H9 (cell line): ENCODE results near the gene SNX30. TPM values are rescaled to one million over a fixed set of nuclear protein-coding genes. Genes with fewer than 3 reads are reported as not detected.

Experiments
- DNase-seq: peaks from one replicate; pipeline ENCODE4 v3.0.0-alpha.2; 2017
- H2AFZ ChIP-seq: one replicate; pipeline ENCODE4 v1.6.1; 2013; ENCODE audit warnings: mild to moderate bottlenecking, low read length, control low read depth, moderate library complexity
- H2AK5ac ChIP-seq: 2 replicates; pipeline ENCODE4 v1.6.1; 2013; ENCODE audit warnings: low read length, control low read depth, mixed read lengths; ENCODE audit not compliant: insufficient read length
- H2BK120ac ChIP-seq: one replicate; pipeline ENCODE4 v1.6.1; 2013; ENCODE audit warnings: low read depth, mild to moderate bottlenecking, low read length, control low read depth, inconsistent platforms; ENCODE audit not compliant: poor library complexity, severe bottlenecking
- H2BK12ac ChIP-seq: 2 replicates; pipeline ENCODE4 v1.6.1; 2013; ENCODE audit warnings: low read length, control low read depth, mixed read lengths, low read depth; ENCODE audit not compliant: insufficient read length
- H2BK15ac ChIP-seq: 2 replicates; pipeline ENCODE4 v1.6.1; 2013; ENCODE audit warnings: low read depth, low read length, control low read depth
- H2BK20ac ChIP-seq: one replicate; pipeline ENCODE4 v1.6.1; 2013; ENCODE audit warnings: low read depth, mild to moderate bottlenecking, low read length, control low read depth, inconsistent platforms; ENCODE audit not compliant: poor library complexity, severe bottlenecking
- H2BK5ac ChIP-seq: 2 replicates; pipeline ENCODE4 v1.6.1; 2013; ENCODE audit warnings: low read length, control low read depth, mixed read lengths; ENCODE audit not compliant: insufficient read length
- H3K14ac ChIP-seq: 2 replicates; pipeline ENCODE4 v1.6.1; 2013; ENCODE audit warnings: low read length, control low read depth; ENCODE audit not compliant: insufficient read depth
- H3K18ac ChIP-seq: 2 replicates; pipeline ENCODE4 v1.6.1; 2013; ENCODE audit warnings: low read depth, mild to moderate bottlenecking, mixed read lengths, low read length, control low read depth; ENCODE audit not compliant: insufficient read length
- H3K23ac ChIP-seq: 2 replicates; pipeline ENCODE4 v1.6.1; 2013; ENCODE audit warnings: low read length, control low read depth, mixed read lengths, low read depth; ENCODE audit not compliant: insufficient read length
- H3K23me2 ChIP-seq: 2 replicates; pipeline ENCODE4 v1.6.1; 2013; ENCODE audit warnings: low read depth, mild to moderate bottlenecking, mixed read lengths, low read length, control low read depth; ENCODE audit not compliant: insufficient read length, poor library complexity, severe bottlenecking
- H3K27ac ChIP-seq: 2 replicates; pipeline ENCODE4 v1.5.1; 2013; ENCODE audit warnings: low read length, control low read depth, mixed read lengths, low read depth; ENCODE audit not compliant: insufficient read length
- H3K27me3 ChIP-seq: 2 replicates; pipeline ENCODE4 v1.6.1; 2013; ENCODE audit warnings: low read length, control low read depth, inconsistent platforms; ENCODE audit not compliant: insufficient read depth
- H3K4ac ChIP-seq: 2 replicates; pipeline ENCODE4 v1.6.1; 2013; ENCODE audit warnings: low read depth, mild to moderate bottlenecking, control low read depth, inconsistent platforms, low read length, moderate library complexity
- H3K4me1 ChIP-seq: 2 replicates; pipeline ENCODE4 v1.6.1; 2013; ENCODE audit warnings: low read length, control low read depth, inconsistent platforms; ENCODE audit not compliant: insufficient read depth
- H3K4me2 ChIP-seq: 2 replicates; pipeline ENCODE4 v1.6.1; 2013; ENCODE audit warnings: low read length, control low read depth, mixed read lengths; ENCODE audit not compliant: insufficient read length, insufficient read depth
- H3K56ac ChIP-seq: 2 replicates; pipeline ENCODE4 v1.6.1; 2013; ENCODE audit warnings: low read depth, mild to moderate bottlenecking, mixed read lengths, low read length, control low read depth; ENCODE audit not compliant: insufficient read length
- H3K79me1 ChIP-seq: 2 replicates; pipeline ENCODE4 v1.6.1; 2013; ENCODE audit warnings: low read depth, mild to moderate bottlenecking, moderate library complexity, low read length, control low read depth, inconsistent platforms; ENCODE audit not compliant: insufficient read depth, poor library complexity, severe bottlenecking
- H3K79me2 ChIP-seq: 2 replicates; pipeline ENCODE4 v1.6.1; 2013; ENCODE audit warnings: low read length, control low read depth, inconsistent platforms; ENCODE audit not compliant: insufficient read depth
- H3K9ac ChIP-seq: 2 replicates; pipeline ENCODE4 v1.6.1; 2013; ENCODE audit warnings: low read length, control low read depth, mixed read lengths; ENCODE audit not compliant: insufficient read length; ENCODE audit errors: extremely low read depth
- H3K9me3 ChIP-seq: one replicate; pipeline ENCODE4 v1.6.1; 2013; ENCODE audit warnings: low read depth, low read length, inconsistent platforms; ENCODE audit not compliant: control insufficient read depth
- H3T11ph ChIP-seq: one replicate; pipeline ENCODE4 v1.6.1; 2013; ENCODE audit warnings: mild to moderate bottlenecking, low read length, control low read depth, inconsistent platforms
- H4K20me1 ChIP-seq: one replicate; pipeline ENCODE4 v1.6.1; 2013; ENCODE audit not compliant: control insufficient read depth, insufficient read length, insufficient read depth
- H4K5ac ChIP-seq: 2 replicates; pipeline ENCODE4 v1.6.1; 2013; ENCODE audit warnings: low read depth, mild to moderate bottlenecking, mixed read lengths, low read length, control low read depth; ENCODE audit not compliant: insufficient read length
- H4K8ac ChIP-seq: replicated peaks from 2 replicates; pipeline ENCODE4 v1.6.1; 2013; ENCODE audit warnings: low read length, control low read depth, mixed read lengths, low read depth; ENCODE audit not compliant: insufficient read length
- H4K91ac ChIP-seq: 2 replicates; pipeline ENCODE4 v1.6.1; 2013; ENCODE audit warnings: low read depth, mild to moderate bottlenecking, moderate library complexity, mixed read lengths, low read length, control low read depth; ENCODE audit not compliant: insufficient read length
- H3K27ac Mint-ChIP-seq, 3 experiments: 2 replicates in 2 of 3; 3 replicates in 1 of 3; pipeline ENCODE4 v1.8.0; 2020 to 2021; ENCODE audit warnings: mixed read lengths in 3 of 3, mild to moderate bottlenecking in 1 of 3, moderate library complexity in 1 of 3
- H3K27me3 Mint-ChIP-seq: 2 replicates; pipeline ENCODE4 v1.8.0; 2021; ENCODE audit warnings: low read depth, mild to moderate bottlenecking, moderate library complexity, mixed read lengths
- H3K36me3 Mint-ChIP-seq, 3 experiments: 2 replicates in 2 of 3; 3 replicates in 1 of 3; pipeline ENCODE4 v1.8.0; 2020 to 2021; ENCODE audit warnings: low read depth in 3 of 3, mixed read lengths in 3 of 3; ENCODE audit not compliant: insufficient read depth in 1 of 3
- H3K4me1 Mint-ChIP-seq, 2 experiments: 2 replicates each; pipeline ENCODE4 v1.8.0; 2020; ENCODE audit warnings: mixed read lengths in 2 of 2
- H3K4me3 Mint-ChIP-seq, 2 experiments: 2 replicates in 1 of 2; 3 replicates in 1 of 2; pipeline ENCODE4 v1.8.0; 2020 to 2021; ENCODE audit warnings: mild to moderate bottlenecking in 2 of 2, mixed read lengths in 2 of 2, moderate library complexity in 1 of 2
- H3K9me3 Mint-ChIP-seq, 2 experiments: 2 replicates in 1 of 2; 3 replicates in 1 of 2; pipeline ENCODE4 v1.8.0; 2020; ENCODE audit warnings: mild to moderate bottlenecking in 2 of 2, mixed read lengths in 2 of 2, moderate library complexity in 1 of 2
- CTCF ChIP-seq: fragments of 200-600 bp; sonication (generic); conservative IDR thresholded peaks from 3 replicates; pipeline ENCODE4 v1.8.0; 2021; ENCODE audit warnings: antibody characterized with exemption, mild to moderate bottlenecking
- total RNA-seq: library from RNA; stranded (reverse); gene quantifications from 2 replicates; pipeline ENCODE4 v1.2.1, GENCODE V29; 2021

Gene SNX30
- total RNA-seq, 1 experiment from 2014 or later: 10.3 TPM

GRCh38 chr9:112777914-112778313, 27.4 kb downstream of the SNX30 start:
- H3K23ac ChIP-seq: no peak overlapping the region
- no peak overlapping the region for H3K18ac ChIP-seq
- H3K4ac ChIP-seq: no peak overlapping the region
- H2AK5ac ChIP-seq: no peak overlapping the region
- no peak overlapping the region for H2BK15ac ChIP-seq
- no peak for DNase-seq
- H3K4me2 ChIP-seq: no peak overlapping the region
- no peak for TF ChIP-seq CTCF
- Mint-ChIP-seq H3K27me3 (no peaks in the 10 kb centered on the region), H3K27ac (no peak overlapping the region; a peak in 1 of 7 replicates), H3K9me3 (no peaks in the 10 kb centered on the region), H3K4me3 (no peak overlapping the region), H3K4me1 (peaks cover 8 to 9% of the 10 kb centered on the region in 2 experiments), H3K36me3 (no peaks in the 10 kb centered on the region)
- no peak overlapping the region for H3K9ac ChIP-seq
- no peak overlapping the region for H4K91ac ChIP-seq
- H3K9me3 ChIP-seq: no peaks in the 10 kb centered on the region
- no peak overlapping the region for H3T11ph ChIP-seq
- no peak overlapping the region for H3K14ac ChIP-seq
- H3K79me1 ChIP-seq: no peaks in the 10 kb centered on the region
- no peak overlapping the region for H4K8ac ChIP-seq
- no peak overlapping the region for H2BK12ac ChIP-seq
- H3K27me3 ChIP-seq: no peaks in the 10 kb centered on the region
- H3K56ac ChIP-seq: no peak overlapping the region
- no peak overlapping the region for H2BK120ac ChIP-seq
- H2AFZ ChIP-seq: no peak overlapping the region
- no peak overlapping the region for H2BK5ac ChIP-seq
- no peaks in the 10 kb centered on the region for H3K23me2 ChIP-seq
- H3K79me2 ChIP-seq: 0 out of 2 replicates have a peak, but pooled peaks cover 3% of the 10 kb centered on the region
- no peak overlapping the region for H4K5ac ChIP-seq
- no peak overlapping the region for H3K27ac ChIP-seq
- no peak overlapping the region for H2BK20ac ChIP-seq
- H4K20me1 ChIP-seq: no peaks in the 10 kb centered on the region
- no peaks in the 10 kb centered on the region for H3K4me1 ChIP-seq
